ENCODE data around the gene PPP1R14B.

Gene PPP1R14B

DNA sequence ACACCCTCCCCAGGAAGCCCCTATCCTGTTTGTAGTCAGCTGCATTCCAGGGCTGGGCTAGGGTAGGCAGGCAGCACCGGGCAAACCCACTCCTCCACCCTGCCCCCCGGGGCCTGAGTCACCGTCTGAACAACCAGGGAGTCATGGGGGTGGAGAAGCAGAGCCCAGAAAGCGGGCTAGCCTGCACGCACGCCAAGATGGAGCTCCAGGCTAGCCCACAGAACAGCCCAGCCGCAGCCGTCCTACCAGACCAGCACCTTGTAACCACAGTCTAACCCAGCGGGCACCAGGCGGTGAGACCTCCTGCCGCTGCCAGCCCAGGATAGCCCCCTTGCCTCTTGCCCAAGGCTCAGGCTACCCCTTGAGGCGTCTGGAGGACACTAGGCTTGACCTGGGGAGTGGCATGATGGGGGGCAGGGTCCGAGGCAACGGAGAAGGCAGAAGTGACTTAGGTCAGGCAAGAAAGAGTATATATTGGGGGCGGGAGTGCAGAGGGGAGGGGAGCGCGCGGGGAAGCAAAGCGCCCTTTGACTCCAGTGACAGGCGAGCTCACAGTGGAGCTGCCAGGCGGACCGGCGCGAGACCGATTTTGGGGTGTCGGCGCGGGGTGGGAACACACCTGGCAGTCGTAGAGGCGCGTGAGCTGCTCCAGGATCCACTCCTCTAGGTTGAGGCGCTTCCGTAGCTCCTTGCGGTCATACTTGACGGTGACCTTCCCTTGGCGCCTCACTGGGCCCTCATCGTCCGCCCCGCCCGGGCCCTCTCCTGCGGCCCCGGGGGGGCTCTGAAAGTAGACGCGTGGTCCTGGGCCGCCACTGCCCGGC is 734 bp downstream of the PPP1R14B start:
- peak; percentile 74 for DNase-seq (ENCODE audit: low read depth)

DNA sequence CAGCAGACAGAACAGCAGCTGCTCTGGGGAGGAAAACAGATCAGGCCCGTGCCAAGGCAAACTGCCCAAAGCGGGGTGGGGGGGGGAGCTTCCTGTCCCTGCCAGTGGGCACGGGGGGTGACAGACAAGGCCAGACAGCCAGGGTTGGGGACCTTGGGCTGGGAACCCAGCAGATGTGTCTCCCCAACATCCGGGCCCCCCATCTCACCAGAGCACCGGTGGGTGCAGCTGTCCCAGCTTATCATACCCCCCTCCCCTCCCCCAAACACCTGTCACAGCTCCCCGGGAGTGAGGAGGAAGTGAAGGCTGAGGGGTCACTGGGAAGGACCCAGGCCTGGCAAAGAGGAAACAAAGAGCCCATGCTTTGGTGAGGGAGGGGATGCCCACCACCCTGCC is 1.3 kb downstream of the PPP1R14B start:
- no peak for DNase-seq (ENCODE audit: low read depth)

DNA sequence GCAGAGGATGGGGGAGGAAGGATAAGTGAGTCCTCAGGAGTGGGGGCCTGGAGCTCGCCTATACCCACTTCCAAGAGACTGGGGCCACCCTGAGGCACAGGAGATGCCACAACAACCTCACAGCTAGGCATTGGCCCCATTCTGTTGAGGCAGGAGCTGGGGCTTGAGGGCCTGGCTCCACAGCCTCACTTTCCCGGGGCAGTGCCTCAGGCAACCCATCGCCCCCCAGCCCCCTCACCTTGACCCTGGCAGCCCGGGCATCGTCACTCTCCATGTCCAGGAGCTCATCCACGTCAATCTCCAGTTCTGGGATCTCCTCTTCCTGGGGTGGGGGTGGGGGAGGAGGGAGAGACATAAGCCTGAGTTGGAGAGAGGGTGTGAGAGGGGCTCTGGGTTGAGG is 1.8 kb downstream of the PPP1R14B start:
- no peak for DNase-seq (ENCODE audit: low read depth)

DNA sequence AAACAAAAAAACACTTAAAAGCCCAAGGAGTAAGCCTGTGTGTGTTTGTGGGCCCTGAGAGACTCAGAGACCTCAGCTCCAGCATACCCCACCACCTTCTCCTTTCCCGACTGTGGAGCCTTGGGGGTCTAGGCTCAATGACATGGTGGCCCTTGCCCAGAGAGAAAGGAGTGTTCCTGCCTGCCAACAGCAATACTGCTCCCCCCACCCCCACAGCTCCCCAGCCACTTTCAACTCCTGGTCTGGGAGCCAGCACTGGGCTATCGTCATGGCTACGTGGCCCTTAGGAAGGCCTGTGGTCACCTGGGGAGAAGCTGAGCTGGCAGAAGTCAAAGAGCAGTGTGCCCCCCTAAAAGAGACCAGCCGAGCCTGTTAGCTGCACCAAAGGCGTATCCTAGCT is 2.6 kb downstream of the PPP1R14B start:
- no peak for DNase-seq (ENCODE audit: low read depth)

DNA sequence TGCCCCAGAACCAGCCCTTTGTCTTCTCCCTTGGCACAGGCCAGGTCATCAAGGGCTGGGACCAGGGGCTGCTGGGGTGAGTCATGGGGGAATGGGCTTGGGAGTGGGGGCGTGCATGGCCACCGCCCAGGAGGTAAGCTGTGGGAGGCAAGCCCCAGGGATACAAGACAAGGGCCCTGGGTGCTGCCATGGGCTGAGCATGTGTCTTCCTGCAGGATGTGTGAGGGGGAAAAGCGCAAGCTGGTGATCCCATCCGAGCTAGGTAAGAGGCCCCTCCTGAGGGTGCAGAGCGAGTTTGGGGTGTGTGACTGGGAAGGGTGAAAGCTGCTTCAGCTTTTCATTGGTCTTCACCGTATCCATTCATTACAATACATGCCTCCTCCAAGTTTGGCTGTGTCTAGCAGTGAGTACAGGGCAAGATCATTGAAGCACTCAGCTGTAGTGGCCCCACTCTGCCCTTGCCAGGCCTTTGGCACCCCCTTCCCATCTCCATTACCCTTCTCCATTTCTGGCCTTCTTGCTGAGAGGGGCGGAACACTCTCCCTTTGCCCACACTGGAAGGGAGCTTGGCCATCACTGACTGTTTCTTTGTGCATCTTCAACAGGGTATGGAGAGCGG is 3.4 kb downstream of the PPP1R14B start:
- no peak for DNase-seq (ENCODE audit: low read depth)

DNA sequence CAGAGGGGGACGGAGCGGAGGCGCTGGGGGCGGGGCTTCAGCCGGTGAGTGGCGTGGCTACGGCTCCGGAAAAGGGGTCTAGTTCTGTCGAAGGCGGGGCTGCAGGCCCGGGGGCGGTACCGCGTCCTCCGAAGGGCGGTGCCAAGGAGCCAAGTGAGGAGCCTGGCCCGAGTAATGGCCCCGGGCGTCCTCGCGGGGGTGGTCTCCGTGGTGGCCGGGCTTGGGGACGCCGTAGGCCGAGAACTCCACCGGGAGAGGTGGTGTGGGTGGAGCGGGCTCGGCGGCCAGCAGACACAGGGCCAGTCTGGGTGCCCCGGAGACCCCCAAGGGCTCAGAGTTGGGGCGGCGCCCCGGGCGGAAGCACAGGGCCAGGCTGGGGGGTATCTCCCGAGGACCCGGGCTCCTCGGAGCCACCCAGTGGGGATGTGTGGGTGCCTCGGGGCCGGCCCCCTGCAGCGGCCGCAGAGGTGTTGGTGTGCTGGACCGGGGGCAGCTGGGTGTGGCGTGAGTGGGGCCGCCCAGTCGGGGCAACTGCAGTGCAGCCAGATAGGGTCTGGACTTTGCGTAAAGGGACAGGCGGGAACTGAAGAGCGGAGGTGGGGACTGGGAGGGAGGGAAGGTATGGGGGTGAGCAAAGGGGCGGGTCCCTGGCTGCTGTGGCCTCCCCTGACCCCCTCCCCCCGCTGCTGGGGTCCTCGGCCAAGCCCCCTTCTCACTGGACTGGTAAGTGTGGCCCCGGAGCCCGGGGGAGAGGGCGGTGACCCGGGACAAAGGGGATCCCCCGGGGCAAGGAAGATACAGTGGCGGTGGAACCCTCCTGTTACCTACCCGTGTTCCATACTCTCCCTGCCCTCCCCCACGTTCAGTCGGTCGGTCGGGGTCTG is 5.0 kb downstream of the PPP1R14B start:
- no peak for DNase-seq (ENCODE audit: low read depth)

DNA sequence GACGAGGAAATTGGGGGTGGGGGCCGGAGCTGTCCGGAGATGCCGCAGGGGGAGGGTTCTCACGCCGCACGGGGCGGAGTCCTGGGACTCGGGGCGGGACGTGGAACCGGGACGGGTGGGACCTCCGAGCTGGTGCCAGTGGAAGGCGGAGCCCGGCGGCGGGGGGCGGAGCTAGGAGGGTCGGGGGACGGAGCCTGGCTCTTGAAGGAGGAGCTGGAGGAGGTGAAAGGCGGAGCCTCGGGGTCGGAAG is 5.6 kb downstream of the PPP1R14B start:
- DNase-seq (ENCODE audit: low read depth) = peak; percentile 100

DNA sequence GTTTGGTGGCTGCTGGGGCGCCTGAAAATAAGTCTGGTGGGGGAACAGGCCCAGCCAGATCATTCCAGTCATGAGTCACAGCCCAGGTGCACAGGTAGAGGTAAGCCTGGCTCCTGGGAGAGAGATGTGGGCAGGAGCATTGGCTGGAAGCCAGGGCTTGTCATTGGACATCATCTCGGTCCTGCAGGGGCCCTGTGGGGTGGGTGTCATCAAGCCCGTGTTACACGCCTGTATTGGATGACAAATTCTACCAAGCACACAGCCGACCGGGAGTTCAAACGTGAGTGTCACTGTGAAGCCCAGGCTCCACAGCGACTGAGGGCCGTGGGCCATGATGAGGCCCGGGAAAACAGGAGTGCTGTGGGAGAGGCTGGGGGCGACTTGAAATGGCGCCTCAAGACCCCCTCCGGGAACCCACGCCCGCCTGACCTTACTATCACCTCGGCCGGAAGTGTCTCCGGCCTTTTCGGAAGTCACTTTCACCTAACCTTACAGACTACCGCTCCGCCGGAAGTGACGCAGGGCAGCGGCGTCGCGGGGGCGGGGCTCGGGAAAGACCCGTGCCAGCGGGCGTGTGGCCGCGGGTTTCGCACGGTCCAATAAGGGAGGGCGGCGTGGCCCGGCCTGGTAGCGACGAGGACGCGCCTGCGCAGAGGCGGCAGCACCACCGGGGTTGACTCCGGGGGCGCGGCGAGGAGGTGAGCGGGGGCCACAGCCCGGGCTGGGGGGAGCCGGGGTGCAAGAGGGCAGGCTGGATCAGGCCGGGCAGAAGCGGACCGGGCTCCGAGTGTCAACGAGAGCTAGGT is 6.1 kb downstream of the PPP1R14B start, which contains the start of gene FKBP2:
Gene FKBP2, plus strand, starts transcription at position 661 of the 806 bp plus-strand sequence. CDS start 1,293 bp downstream, outside the sequence.
- DNase-seq (ENCODE audit: low read depth) = peak; percentile 98

DNA sequence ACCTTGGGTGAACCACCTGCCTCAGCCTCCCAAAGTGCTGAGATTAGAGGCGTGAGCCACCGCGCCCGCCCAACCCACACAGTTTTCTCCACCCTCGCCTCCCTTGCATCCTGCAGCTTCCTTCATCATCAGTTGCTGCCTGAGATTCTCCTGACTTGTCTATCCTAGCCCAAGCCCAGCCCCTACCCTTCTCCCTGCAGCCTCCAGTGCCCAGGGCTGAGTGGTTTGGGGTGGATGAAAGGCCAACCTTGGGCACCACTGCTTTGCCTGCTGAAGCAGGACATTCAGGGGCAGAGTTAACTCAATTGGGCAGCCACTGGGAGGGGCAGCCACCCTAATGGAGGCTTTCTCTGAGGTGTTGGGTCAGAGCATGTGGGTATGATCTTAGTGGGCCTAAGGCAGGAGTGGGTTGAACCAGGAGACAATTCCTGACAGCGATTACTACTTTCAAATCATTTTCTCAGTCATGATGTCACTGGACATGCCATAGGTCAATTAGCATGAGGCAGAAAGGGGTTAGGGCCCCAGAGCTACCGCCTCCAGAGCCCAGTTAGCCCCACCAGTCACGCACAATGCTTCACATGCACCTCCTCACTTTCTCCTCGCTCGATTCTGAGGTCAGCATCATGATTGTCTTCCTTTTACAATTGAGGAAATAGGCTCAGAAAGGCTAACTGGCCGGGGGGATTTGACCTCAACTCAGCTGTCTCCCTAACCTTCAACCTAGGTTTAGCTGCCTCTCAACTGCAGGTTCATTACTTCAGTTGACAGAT is 6.9 kb downstream of the PPP1R14B start:
- no peak for DNase-seq (ENCODE audit: low read depth)

DNA sequence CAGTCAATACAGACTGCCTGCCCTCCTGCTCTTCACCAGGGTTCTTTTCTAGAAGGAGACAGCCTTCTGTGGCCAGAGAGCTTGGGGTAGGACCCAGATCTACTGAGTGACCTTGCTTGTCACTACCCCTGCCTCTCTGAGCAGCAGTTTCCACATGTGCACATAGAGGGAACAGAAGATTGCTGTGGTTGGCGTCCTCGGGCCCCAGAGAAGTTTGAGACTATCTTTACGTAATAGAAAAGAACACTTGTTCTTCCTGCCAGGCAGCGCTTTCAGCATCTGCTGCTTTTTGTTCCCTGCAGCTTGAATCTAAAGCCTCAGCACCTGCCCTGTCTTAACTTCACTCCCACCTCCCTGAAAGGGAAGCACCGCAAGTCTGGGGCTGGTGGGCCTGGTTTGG is 7.7 kb downstream of the PPP1R14B start:
- no peak for DNase-seq (ENCODE audit: low read depth)

DNA sequence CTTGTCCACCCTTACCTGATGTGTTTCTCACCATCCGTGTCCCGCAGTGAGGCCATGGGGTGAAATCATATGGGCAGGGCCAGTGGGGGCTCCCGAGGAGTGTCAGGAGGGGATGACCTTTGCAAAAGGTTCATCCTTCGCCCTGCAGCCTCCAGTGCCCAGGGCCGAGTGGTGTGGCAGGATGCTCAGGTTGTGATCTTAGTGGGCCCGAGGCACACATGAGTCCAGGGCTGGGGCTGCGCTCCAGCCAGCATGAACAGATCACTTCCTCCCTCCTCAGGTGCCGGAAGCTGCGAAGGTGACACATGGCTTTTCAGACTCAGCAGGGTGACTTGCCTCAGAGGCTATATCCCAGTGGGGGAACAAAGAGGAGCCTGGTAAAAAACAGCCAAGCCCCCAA is 8.7 kb downstream of the PPP1R14B start:
- DNase-seq (ENCODE audit: low read depth) = no peak

DNA sequence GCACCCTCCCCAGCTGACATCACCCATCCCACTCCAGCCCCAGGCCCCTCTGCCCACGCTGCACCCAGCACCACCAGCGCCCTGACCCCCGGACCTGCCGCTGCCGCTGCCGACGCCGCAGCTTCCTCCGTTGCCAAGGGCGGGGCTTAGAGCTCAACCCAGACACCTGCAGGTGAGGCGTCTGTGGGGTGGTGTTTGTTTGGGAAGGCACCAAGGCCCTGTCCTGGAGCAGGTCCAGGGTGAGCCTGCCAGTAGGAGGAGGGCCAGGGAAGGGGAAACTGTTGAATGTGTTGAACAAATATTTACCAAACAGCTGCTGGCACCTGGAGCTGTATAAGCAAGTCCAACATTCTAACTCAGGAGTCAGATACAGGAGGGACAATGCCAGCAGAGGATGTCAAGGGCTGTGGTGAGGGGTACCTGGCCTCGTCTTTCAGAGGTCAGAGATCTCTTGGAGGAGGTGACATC is 9.2 kb downstream of the PPP1R14B start:
- no peak for DNase-seq (ENCODE audit: low read depth)

DNA sequence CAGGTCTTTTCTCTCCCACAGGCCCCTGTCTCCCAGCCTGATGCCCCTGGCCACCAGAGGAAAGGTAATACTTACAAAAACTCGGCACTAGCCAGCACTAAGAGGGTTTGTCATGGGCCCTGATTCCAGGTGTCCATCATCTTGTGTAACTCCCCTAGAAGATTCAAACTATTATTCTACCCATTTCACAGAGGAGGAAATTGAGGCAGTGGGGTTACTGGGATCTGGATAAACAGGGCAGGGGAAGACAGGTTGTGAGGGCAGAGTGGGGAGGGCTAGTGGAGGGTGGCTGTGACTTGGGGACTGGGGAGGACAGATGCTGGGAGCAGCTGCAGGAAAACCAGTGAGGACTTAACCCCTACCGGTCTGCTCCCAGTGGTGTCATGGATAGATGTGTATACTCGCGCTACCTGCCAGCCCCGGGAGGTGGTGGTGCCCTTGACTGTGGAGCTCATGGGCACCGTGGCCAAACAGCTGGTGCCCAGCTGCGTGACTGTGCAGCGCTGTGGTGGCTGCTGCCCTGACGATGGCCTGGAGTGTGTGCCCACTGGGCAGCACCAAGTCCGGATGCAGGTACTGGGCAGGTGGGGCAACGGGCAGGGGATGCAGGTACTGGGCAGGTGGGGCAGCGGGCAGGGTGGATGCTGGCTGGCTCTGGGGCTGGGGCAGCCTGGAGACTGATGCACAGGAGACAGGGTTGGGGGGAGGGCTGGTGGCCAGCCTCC is 11.1 kb downstream of the PPP1R14B start:
- no peak for DNase-seq (ENCODE audit: low read depth)

DNA sequence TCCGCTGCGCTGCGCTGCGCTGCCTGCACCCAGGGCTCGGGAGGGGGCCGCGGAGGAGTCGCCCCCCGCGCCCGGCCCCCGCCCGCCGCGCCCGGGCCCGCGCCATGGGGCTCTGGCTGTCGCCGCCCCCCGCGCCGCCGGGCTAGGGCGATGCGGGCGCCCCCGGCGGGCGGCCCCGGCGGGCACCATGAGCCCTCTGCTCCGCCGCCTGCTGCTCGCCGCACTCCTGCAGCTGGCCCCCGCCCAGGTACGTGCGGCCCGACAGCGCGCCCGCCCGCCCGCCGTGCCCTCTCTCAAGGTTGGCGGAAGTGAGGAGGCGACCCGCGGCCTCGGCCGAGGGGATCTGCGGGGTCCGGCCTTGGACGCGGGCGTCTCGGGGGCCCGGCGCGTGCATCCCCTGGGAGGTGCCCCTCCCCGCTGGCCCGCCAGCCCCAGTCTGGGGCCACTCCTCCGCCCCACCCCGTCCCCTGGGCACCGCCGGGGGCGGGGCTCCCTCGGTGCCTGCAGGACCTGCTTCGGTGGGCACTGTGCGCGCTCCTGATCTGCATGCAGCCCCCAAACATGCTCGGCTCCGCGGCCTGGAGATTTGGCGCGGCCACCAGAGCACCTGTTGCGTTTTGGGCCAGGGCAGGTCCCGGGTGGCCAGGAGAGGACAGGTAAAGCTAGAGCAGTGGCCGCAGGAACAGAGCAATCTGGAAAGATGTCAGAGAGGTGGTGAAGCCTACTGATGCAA is 11.9 kb downstream of the PPP1R14B start:
- DNase-seq (ENCODE audit: low read depth) = no peak

DNA sequence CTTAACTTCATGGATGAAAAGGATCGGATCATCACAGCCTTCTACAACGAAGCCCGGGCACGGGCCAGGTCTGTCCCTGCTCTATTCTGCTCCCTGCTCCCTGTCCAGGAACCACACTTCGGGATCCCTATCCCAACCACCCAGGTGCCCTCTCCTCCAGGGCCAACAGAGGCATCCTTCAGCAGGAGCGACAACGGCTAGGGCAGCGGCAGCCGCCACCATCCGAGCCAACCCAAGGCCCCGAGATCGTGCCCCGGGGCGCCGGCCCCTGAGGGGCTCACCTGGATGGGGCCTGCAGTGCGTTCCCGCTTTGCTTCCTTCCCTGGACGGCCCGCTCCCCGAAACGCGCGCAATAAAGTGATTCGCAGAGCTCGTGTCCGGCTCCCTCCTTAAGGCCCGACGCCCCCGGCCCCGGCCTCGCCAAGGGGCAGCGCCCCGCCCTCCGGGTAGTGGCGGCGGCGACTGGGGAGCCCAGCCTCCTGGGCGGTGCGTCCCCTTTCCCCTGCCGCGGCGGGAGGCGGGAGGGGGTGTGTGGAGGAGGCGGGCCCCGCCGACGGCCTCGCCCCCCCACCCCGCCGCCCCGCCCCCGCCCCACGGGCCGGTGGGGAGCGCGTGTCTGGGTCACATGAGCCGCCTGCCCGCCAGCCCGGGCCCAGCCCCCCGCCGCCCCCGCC is 12.7 kb downstream of the PPP1R14B start, which contains the start of gene VEGFB:
Gene VEGFB, plus strand, starts transcription at position 672 of the 674 bp plus-strand sequence. CDS start 250 bp downstream, outside the sequence.
- peak; percentile 64 for DNase-seq (ENCODE audit: low read depth)

DNA sequence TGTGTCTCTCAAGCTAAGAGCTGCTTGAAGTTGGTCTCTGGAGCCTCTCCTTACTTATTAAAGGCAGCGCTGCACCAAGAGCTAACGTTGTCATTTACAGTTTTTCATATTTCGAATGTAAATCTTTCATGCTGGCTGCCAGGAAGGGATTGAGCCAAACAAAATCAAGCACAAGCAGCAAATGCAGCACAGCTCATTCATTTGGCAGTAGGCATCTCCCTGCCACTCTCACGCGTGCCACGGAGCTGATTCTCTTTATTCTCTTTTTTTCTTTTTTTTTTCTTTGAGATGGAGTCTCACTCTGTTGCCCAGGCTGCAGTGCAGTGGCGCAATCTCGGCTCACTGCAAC is 13.8 kb downstream of the PPP1R14B start:
- DNase-seq (ENCODE audit: low read depth) = no peak

DNA sequence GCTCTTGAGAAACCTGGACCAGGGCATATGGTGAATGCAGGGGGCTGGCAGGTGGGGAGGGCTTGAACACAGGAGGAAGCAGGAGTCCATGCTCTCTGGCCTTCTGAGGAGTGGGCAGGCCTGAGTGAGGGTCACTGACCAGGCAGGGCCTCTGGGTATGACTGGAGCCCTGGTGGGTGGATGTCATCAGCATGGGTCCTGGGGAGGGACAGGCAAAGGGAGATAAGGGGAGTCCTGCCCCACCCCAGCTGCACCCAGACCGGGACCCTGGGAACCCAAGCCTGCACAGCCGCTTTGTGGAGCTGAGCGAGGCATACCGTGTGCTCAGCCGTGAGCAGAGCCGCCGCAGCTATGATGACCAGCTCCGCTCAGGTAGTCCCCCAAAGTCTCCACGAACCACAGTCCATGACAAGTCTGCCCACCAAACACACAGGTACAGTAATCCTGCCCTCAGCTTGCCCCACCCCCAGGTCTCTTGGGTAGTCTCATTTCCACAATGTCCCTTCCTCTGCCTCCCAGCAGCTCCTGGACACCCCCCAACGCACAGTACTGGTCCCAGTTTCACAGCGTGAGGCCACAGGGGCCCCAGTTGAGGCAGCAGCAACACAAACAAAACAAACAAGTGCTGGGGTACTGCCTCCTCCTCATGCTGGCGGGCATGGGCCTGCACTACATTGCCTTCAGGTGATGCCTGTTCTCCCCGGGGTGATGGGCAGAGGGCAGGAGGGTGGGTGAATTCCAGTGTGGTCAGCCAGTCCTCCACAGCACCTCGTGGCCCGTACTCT is 14.4 kb downstream of the PPP1R14B start:
- DNase-seq (ENCODE audit: low read depth) = no peak

DNA sequence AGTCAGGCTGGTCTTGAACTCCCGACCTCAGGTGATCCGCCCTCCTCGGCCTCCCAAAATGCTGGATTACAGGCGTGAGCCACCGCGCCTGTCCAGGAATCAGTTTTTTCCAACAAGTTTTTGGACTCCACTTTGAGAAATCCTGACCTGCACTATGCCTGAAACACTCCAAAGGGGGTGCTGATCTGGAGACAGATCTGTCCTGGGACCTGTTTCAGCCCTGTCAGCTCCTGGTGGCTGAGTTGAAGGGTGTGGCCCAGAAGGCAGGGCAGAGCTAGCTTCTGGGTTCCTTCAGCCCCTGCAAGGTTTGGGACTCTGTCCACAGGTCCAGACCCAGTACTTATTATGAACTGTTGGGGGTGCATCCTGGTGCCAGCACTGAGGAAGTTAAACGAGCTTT is 15.2 kb downstream of the PPP1R14B start:
- no peak for DNase-seq (ENCODE audit: low read depth)
